NCI-H1048 (cell line): ENCODE results near the gene FUT3.

Experiments
- DNase-seq: peaks from one replicate; lab custom pipeline; 2025; lab: John Stamatoyannopoulos, UW

The FUT3 gene

GRCh38 chr19:5824751-5825150 is 26.5 kb downstream of the FUT3 start:
- DNase-seq = no peak

- DNase-seq = no peak
Observed at GRCh38 chr19:5823579-5824281, 27.5 kb downstream of the FUT3 start.

- DNase-seq = no peak
Observed at GRCh38 chr19:5822181-5822844, 28.9 kb downstream of the FUT3 start.

DNA sequence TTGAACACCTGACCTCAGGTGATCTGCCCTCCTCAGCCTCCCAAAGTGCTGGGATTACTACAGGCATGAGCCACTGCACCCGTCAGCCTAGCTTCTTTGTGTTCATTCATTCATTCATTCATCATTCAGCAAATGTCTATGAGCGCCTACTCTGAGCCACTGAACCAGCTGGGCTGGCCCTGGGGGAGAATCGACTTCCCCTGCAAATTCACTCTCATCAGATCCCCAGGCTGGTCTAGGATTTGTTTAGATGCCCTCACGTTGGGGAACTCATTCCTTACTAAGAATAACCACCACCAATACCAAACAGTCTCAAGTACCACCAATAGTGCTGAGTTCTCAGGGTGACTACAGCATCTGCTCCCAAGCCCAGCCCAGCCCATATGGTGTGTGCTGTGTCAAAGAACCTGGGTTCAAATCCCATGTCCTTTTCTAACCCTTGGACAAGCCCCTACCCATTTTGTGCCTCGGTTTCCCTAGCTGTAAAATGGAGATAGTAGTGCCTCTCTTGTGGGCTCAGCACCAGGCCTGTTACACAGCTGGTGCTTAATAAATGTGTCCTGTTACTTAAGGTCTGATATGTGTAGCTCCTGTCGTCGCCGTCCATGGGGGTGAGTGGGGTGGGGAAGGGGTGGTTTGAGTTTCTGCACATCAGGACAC is 29.6 kb downstream of the FUT3 start:
- no peak for DNase-seq

GRCh38 chr19:5820785-5821184 is 30.5 kb downstream of the FUT3 start:
- no peak for DNase-seq

GRCh38 chr19:5818594-5818993 is 32.7 kb downstream of the FUT3 start:
- DNase-seq = no peak

- DNase-seq = no peak
Observed at GRCh38 chr19:5817218-5817617, 34.0 kb downstream of the FUT3 start.

GRCh38 chr19:5814852-5815246 is 36.4 kb downstream of the FUT3 start:
- DNase-seq = no peak

DNA sequence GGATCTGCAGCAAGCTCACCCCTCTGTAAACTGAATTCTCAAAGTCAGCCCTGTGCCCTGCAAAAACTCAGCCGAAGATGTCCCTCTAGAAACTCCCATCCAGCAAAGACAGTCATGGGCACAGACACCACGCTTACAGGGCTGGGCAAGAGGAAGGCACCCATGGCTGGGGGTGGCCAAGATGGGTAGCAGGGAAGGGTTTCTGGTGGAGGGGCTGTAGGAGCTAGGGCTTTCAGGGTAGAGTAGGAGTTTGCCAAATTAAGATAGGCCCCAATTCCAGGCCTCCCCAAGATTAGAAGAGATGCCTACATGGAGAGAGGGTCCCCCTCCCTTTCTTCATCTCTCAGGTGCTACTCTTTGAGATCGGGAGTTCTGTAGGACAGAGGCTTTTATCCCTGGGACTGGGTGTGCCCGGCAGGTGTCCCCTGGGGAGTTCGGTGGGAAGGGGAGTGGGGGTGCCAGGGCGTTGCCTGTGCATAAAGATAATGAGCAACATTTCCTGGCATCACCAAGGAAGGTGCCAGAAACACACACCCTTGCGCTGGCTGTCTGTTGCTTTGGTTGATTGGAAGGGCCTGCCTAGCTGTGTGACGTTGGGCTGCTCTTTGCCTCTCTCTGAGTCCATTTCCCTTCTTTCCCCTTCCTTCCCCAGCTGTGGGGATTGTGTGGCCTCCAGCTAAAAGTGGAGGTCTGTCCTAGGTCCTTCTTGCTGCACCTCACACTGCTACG is 37.0 kb downstream of the FUT3 start:
- no peak for DNase-seq

- DNase-seq = no peak
Observed at GRCh38 chr19:5811117-5811516, 40.1 kb downstream of the FUT3 start.

DNA sequence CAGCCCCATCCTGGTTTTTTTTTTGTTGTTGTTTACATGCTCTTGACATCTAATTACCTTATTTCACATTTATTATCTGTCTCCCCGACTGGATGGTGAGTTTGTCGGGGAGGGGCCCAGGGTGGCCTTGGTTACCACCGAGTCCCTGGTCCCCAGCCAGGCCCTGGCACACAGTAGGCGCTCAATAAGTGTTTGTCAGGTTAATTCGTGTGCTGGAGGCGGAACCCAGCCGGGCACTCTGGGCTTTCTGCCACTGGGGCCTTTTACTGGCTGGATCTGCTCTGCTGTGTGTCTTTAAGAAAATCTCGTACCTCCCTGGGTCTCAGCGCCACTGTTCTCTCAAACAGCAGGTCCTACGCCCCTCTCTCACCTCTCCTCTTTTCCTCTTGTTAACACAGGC is 41.8 kb downstream of the FUT3 start:
- no peak for DNase-seq

DNA sequence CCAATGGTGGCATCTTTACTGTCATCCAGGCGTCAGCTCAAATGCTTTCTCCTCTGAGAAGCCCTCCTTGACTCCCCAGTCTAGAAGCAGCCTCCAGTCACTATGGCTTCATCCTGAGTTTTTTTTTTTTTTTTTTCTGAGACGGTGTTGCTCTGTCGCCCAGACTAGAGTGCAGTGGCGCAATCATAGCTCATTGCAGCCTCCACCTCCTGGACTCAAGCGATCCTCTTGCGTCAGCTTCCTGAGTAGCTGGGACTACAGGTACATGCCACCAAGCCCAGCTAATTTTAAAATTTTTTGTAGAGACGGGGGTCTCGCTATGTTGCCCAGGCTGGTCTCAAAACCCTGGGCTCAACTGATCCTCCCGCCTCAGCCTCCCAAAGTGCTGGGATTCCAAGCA is 42.2 kb downstream of the FUT3 start:
- no peak for DNase-seq

GRCh38 chr19:5808120-5808816 is 43.0 kb downstream of the FUT3 start:
- no peak for DNase-seq

DNA sequence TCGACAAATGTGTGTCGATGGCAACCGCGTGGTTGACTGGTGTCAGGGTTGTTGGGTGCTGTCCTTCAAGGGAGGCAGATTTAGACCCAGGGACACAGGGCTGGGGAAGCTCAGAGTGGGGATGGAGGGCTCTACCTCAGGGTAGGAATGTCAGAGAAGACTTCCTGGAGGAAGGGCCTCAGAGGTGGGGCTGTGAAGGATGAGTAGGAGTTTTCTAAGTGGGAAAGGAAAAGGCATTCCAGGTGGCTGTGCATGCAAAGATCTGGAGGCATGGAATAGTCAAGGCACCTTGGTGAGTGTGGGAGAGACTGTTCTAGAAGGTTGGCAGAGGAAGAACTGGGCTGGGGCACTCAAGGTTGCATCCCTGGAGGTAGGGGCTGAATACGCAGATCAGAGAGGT is 44.3 kb downstream of the FUT3 start:
- no peak for DNase-seq

DNA sequence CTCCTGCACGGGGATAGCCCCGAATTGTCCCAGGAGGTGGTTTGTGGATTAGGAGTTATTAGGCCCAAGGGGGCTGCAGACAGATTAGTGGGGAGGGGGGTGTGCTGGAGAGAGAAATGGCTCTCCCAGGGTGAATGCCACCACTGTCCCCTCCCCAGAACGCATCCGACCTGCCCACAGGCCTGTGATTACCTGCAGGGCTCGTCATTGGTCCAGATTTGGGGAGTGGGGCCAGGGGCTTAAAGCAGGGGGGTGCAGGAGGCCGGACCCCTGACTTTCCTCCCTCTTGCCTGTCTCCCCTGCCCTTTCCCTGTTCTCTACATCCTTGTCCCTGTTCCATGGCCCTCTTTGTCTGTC is 45.1 kb downstream of the FUT3 start:
- no peak for DNase-seq

DNA sequence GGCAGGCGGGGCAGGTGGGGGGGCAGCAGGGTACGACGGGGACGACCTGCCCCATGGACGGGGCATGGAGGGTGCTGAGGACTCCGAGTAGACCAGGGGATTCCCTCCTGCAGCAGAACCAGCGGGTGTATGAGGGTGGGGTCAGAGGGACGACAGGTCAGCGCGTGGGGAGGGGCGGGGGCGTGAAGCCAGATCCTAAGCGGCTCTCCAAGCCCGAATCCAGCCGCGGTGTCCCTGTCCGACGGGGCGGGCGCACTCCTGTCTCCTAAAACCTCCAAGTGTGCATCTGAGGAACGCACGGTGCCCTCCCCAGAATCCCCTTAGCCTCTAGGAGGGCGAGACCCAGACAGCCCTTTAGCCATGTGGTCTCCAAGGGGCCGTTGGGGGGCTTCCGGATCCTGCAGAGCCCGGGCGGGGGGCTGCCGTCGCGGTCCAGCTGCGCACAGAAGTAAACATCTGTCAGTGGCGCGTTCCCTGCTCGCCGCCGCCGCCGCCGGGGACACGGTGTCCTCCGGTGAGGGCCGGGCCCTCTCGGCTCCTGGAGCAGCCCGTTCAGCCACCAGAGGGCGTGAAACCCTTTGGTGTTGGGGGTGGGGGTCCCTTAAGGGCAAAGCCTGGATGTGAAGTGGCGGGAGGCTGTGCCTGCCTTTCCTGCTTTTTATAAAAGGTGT is 45.7 kb downstream of the FUT3 start:
- peak; percentile 51 for DNase-seq

- no peak for DNase-seq
Observed at GRCh38 chr19:5804516-5805461, 46.5 kb downstream of the FUT3 start, which contains the start of gene NRTN. NRTN (plus strand) TSS chr19:5805067; CDS start chr19:5824166, 19,099 bp downstream.

DNA sequence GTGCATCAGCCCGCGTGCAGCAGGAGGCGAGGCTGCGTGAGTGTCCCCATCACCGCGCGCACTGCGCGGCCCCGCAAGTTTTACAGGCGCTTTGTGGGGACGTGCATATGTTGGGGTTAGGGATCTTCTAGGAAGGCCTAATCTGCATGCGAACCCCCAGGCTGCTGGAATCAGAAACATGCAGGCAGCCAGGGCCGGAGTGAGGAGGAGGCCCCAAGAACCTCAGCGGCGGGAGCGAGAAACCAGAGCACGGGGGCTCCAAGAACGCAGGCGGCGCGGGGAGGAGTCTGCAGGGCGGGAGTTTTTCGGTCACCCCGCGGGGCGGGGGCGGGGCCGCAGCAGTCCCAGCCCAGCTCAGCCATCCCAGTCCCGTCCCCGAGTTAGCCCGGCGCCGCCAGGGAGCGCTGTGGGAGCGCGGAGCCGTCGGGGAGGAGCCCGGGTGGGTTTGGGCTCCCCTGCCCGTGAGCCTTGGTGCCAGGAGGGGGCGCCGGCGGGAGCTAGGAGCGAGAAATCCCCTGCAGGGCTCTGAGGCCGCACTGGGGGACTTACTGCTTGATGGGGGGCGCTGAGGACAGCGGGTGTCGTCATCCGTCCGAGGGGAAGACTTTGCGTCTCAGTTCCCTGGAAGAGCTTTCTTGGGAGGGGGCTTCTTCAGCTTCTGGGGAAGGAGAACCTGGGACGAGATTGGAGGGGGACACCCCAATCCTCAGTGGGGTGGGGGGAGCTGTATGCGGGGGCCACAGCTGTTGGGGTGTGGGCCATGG is 47.3 kb downstream of the FUT3 start:
- DNase-seq = peak; percentile 91

- no peak for DNase-seq
Observed at GRCh38 chr19:5803441-5803751, 47.9 kb downstream of the FUT3 start.
